B cell (primary cell): ENCODE results near the gene MEAK7. TPM values are rescaled to one million over a fixed set of nuclear protein-coding genes. Genes with fewer than 3 reads are reported as not detected.

Experiments used
- ATAC-seq: fragments of 200-7000 bp; cut with Tn5 transposase; one replicate; pipeline ENCODE4 v1.10.0; 2021; ENCODE audit warnings: low read depth, mild to moderate bottlenecking, moderate number of reproducible peaks, moderate library complexity
- CTCF ChIA-PET: fragments of 350-600 bp; sonication (Branson Sonifier 250); formaldehyde crosslinking; loops from one replicate; lab custom pipeline; 2021; ENCODE audit warnings: antibody characterized with exemption, inconsistent platforms; lab: Charles Lee
- POLR2A ChIA-PET: fragments of 350-600 bp; sonication (Branson Sonifier 250); formaldehyde crosslinking; loops from one replicate; lab custom pipeline; 2021; ENCODE audit warnings: antibody characterized with exemption; lab: Charles Lee
- DNase-seq: peaks from one replicate; pipeline ENCODE4 v3.0.0; 2013
- H2AFZ ChIP-seq: 2 replicates; pipeline ENCODE4 v1.6.1; 2012; ENCODE audit warnings: mild to moderate bottlenecking, low read depth, low read length; ENCODE audit not compliant: insufficient read depth, poor library complexity, severe bottlenecking
- H3K27ac ChIP-seq, 2 donors: 1 replicate in 1 of 2; 2 replicates in 1 of 2; pipeline ENCODE4 v1.5.1; 2012 to 2013; ENCODE audit warnings: low read length in 2 of 2, mild to moderate bottlenecking in 2 of 2, moderate library complexity in 1 of 2
- H3K27me3 ChIP-seq, 4 experiments: fragments of 200-600 bp in 1 of 4; sonication (generic) in 1 of 4; replicated peaks in 1 of 4; 1 replicate in 2 of 4; 2 replicates in 2 of 4; pipeline versions ENCODE4 v1.6.1 to v1.7.0; 2013 to 2016; ENCODE audit warnings: low read length in 3 of 4, mild to moderate bottlenecking in 2 of 4, mixed read lengths in 1 of 4, moderate library complexity in 1 of 4; ENCODE audit not compliant: insufficient read depth in 4 of 4, control insufficient read depth in 3 of 4; ENCODE audit errors: control extremely low read depth in 1 of 4
- H3K36me3 ChIP-seq, 2 experiments: replicated peaks in 1 of 2; 1 replicate in 1 of 2; 2 replicates in 1 of 2; pipeline versions ENCODE4 v1.6.1 to v1.7.1; 2013; ENCODE audit warnings: low read length in 1 of 2; ENCODE audit not compliant: insufficient read depth in 2 of 2, control insufficient read depth in 1 of 2; ENCODE audit errors: control extremely low read depth in 1 of 2, extremely low read depth in 1 of 2
- H3K4me1 ChIP-seq, 2 donors: fragments of 200-600 bp in 1 of 2; sonication (generic) in 1 of 2; 1 replicate in 1 of 2; 2 replicates in 1 of 2; pipeline versions ENCODE4 v1.5.1 to v1.6.1; 2013 to 2017; ENCODE audit warnings: low read length in 2 of 2; ENCODE audit not compliant: control insufficient read depth in 2 of 2, insufficient read depth in 2 of 2
- H3K4me2 ChIP-seq: replicated peaks from 2 replicates; pipeline ENCODE3; 2012; ENCODE audit warnings: mild to moderate bottlenecking, low read depth, low read length; ENCODE audit not compliant: poor library complexity, severe bottlenecking
- H3K4me3 ChIP-seq, 5 experiments: fragments of 200-600 bp in 1 of 5; sonication (generic) in 1 of 5; 1 replicate in 3 of 5; 2 replicates in 2 of 5; pipeline versions ENCODE4 v1.5.1 to v1.7.0; 2011 to 2016; ENCODE audit warnings: low read length in 4 of 5, mild to moderate bottlenecking in 4 of 5, low read depth in 2 of 5, control low read depth in 1 of 5, moderate library complexity in 1 of 5; ENCODE audit not compliant: insufficient read depth in 1 of 5; ENCODE audit errors: control extremely low read depth in 1 of 5, extremely low read depth in 1 of 5
- H3K79me2 ChIP-seq: fragments of 200-600 bp; sonication (generic); one replicate; pipeline ENCODE4 v1.6.0; 2016; ENCODE audit warnings: low read length; ENCODE audit not compliant: control insufficient read depth, insufficient read depth
- H3K9ac ChIP-seq: fragments of 200-600 bp; sonication (generic); 2 replicates; pipeline ENCODE4 v1.6.1; 2017; ENCODE audit warnings: mild to moderate bottlenecking, low read length, moderate library complexity
- H3K9me3 ChIP-seq, 3 donors: one replicate each; pipeline versions ENCODE4 v1.6.1 to v1.7.1; 2013; ENCODE audit warnings: low read length in 2 of 3; ENCODE audit not compliant: control insufficient read depth in 2 of 3, insufficient read depth in 1 of 3; ENCODE audit errors: control extremely low read depth in 1 of 3
- H4K20me1 ChIP-seq: 2 replicates; pipeline ENCODE4 v1.6.0; 2012; ENCODE audit warnings: mild to moderate bottlenecking, low read length; ENCODE audit not compliant: insufficient read depth, control insufficient read depth, poor library complexity, severe bottlenecking
- H3K27ac Mint-ChIP-seq: one replicate; pipeline ENCODE4 v1.8.0; 2021; ENCODE audit warnings: mixed read lengths
- H3K27me3 Mint-ChIP-seq: one replicate; pipeline ENCODE4 v1.8.0; 2021; ENCODE audit warnings: mixed read lengths
- H3K4me1 Mint-ChIP-seq: one replicate; pipeline ENCODE4 v1.8.0; 2021; ENCODE audit warnings: mixed read lengths
- H3K4me3 Mint-ChIP-seq: one replicate; pipeline ENCODE4 v1.8.0; 2021; ENCODE audit warnings: mixed read lengths
- H3K9me3 Mint-ChIP-seq: one replicate; pipeline ENCODE4 v1.8.0; 2022; ENCODE audit warnings: mixed read lengths; ENCODE audit not compliant: insufficient read depth
- CTCF ChIP-seq: fragments of 200-600 bp; IDR thresholded peaks from one replicate; pipeline ENCODE4 v1.8.0; 2022; ENCODE audit warnings: antibody characterized with exemption, mild to moderate bottlenecking
- EZH2 ChIP-seq: IDR thresholded peaks from 2 replicates; pipeline ENCODE4 v1.6.1; 2012; ENCODE audit warnings: borderline replicate concordance, low read depth, mild to moderate bottlenecking, moderate library complexity, low read length; ENCODE audit not compliant: insufficient read depth, poor library complexity, severe bottlenecking
- WGBS: methylation state at CpG from one replicate; pipeline ENCODE4 v1.1.5; 2013; ENCODE audit warnings: missing lambda C conversion rate; ENCODE audit not compliant: insufficient coverage; 5-methylcytosine and 5-hydroxymethylcytosine counted together
- intact Hi-C: fragments of 100-400 bp; cut with micrococcal nuclease; formaldehyde crosslinking; loops from one replicate; pipeline ENCODE4 v1.10.0; 2022
- polyA plus RNA-seq: library from polyadenylated mRNA; depleted of rRNA; stranded (reverse); fragments of >200 nt; gene quantifications from 2 replicates; pipeline ENCODE4 v1.2.3, GENCODE V29; 2012
- total RNA-seq, 2 donors: library from RNA; stranded (reverse); fragments of 120-200 nt in 1 of 2; gene quantifications; 1 replicate in 1 of 2; 2 replicates in 1 of 2; pipeline versions ENCODE4 v1.2.3 to v1.2.4, GENCODE V29; 2013 to 2022

Gene MEAK7
- total and polyA plus RNA-seq, 2 donors (not counting 1 experiment from before 2014, with no cell fraction given): 3.9 to 19.3 TPM

- intact Hi-C loops: no loop called here
- no peaks in the 10 kb centered on the region for H3K79me2 ChIP-seq
- Mint-ChIP-seq H3K27me3 (no peaks in the 10 kb centered on the region), H3K27ac (no peak overlapping the region), H3K4me3 (no peak overlapping the region), H3K4me1 (no peaks in the 10 kb centered on the region), H3K9me3 (no peaks in the 10 kb centered on the region)
- H2AFZ ChIP-seq: no peak overlapping the region
- ChIA-PET CTCF (no interaction called here), POLR2A (no interaction called here)
- H3K9me3 ChIP-seq: peaks cover 0 to 6% (median 0%) of the 10 kb centered on the region in 3 donors
- no peaks in the 10 kb centered on the region for H3K4me1 ChIP-seq
- H4K20me1 ChIP-seq: no peaks in the 10 kb centered on the region
- no peak overlapping the region for H3K4me2 ChIP-seq
- ATAC-seq (no peak), DNase-seq (no peak)
- no peaks in the 10 kb centered on the region for H3K27me3 ChIP-seq
- no peak overlapping the region for H3K4me3 ChIP-seq
- no peak overlapping the region for H3K27ac ChIP-seq
- WGBS: 91% methylated on average over 19 of the region's 20 CpGs
- no peak overlapping the region for H3K9ac ChIP-seq
- peaks cover 0 to 3% of the 10 kb centered on the region in 2 experiments for H3K36me3 ChIP-seq
- no peak for TF ChIP-seq EZH2
- TF ChIP-seq CTCF: no peak
These were observed 43.9 kb downstream of the MEAK7 start for GRCh38 chr16:84460406-84461028.

GRCh38 chr16:84459941-84460405 lies 44.5 kb downstream of the MEAK7 start:
- no peaks in the 10 kb centered on the region for H3K27me3 Mint-ChIP-seq
- no peak overlapping the region for H3K27ac Mint-ChIP-seq

More at GRCh38 chr16:84459941-84460405, 44.5 kb downstream of the MEAK7 start:
- ATAC-seq (no peak), DNase-seq (no peak)
- intact Hi-C loops: no loop called here
- Histone ChIP-seq H3K36me3 (peaks cover 0 to 3% of the 10 kb centered on the region in 2 experiments), H3K27ac (no peak overlapping the region), H3K27me3 (no peaks in the 10 kb centered on the region), H3K4me1 (no peaks in the 10 kb centered on the region), H3K79me2 (no peaks in the 10 kb centered on the region), H4K20me1 (no peaks in the 10 kb centered on the region), H3K4me3 (no peak overlapping the region), H3K4me2 (no peak overlapping the region), H2AFZ (no peak overlapping the region), H3K9ac (no peak overlapping the region), H3K9me3 (peaks cover 0 to 6% (median 0%) of the 10 kb centered on the region in 3 donors)
- H3K9me3 Mint-ChIP-seq: no peaks in the 10 kb centered on the region
- ChIA-PET CTCF (no interaction called here), POLR2A (no interaction called here)
- no peaks in the 10 kb centered on the region for H3K4me1 Mint-ChIP-seq
- H3K4me3 Mint-ChIP-seq: no peak overlapping the region
- WGBS: 91% methylated on average over 14 of the region's 14 CpGs
- TF ChIP-seq EZH2 (no peak), CTCF (no peak)
